Heart right ventricle (tissue), 16 donors: ENCODE results near the gene CTNND2. TPM values are rescaled to one million over a fixed set of nuclear protein-coding genes. Genes with fewer than 3 reads are reported as not detected.

Source experiments
- ATAC-seq, 8 donors: fragments of 200-7000 bp; cut with Tn5 transposase; one replicate each; pipeline ENCODE4 v1.9.1; 2020; ENCODE audit warnings: mild to moderate bottlenecking in 8 of 8, moderate library complexity in 8 of 8, moderate number of reproducible peaks in 1 of 8
- DNase-seq, 2 donors: peaks; one replicate each; pipeline ENCODE4 v3.0.0-alpha.2; 2020
- H3K27ac ChIP-seq, 10 donors: fragments of 200-600 bp; sonication (generic) in 2 of 10; one replicate each; pipeline versions ENCODE4 v1.5.0 to v1.8.0; 2020 to 2022; ENCODE audit warnings: mild to moderate bottlenecking in 3 of 10
- H3K27me3 ChIP-seq, 7 donors: fragments of 200-600 bp; one replicate each; pipeline ENCODE4 v1.8.0; 2021 to 2022; ENCODE audit warnings: mild to moderate bottlenecking in 2 of 7
- H3K36me3 ChIP-seq, 9 donors: fragments of 200-600 bp; sonication (generic) in 1 of 9; one replicate each; pipeline versions ENCODE4 v1.5.0 to v1.8.0; 2020 to 2022; ENCODE audit warnings: mild to moderate bottlenecking in 2 of 9
- H3K4me1 ChIP-seq, 9 donors: fragments of 200-600 bp; sonication (generic) in 1 of 9; one replicate each; pipeline versions ENCODE4 v1.5.0 to v1.8.0; 2020 to 2022; ENCODE audit warnings: mild to moderate bottlenecking in 4 of 9
- H3K4me3 ChIP-seq, 10 donors: fragments of 200-600 bp; sonication (generic) in 2 of 10; one replicate each; pipeline versions ENCODE4 v1.5.0 to v1.8.0; 2020 to 2022; ENCODE audit warnings: mild to moderate bottlenecking in 7 of 10, moderate library complexity in 2 of 10
- H3K9me3 ChIP-seq, 11 donors: fragments of 200-600 bp in 10 of 11; sonication (generic) in 2 of 11; one replicate each; pipeline versions ENCODE4 v1.5.0 to v1.8.0; 2013 to 2022; ENCODE audit warnings: mild to moderate bottlenecking in 2 of 11, control low read depth in 1 of 11, moderate library complexity in 1 of 11
- WGBS, 2 donors: extraction: QIAGEN DNeasy Blood & Tissue Kit; methylation state at CpG; one replicate each; pipeline ENCODE4 v1.1.7; 2013; ENCODE audit warnings: inconsistent platforms in 1 of 2; 5-methylcytosine and 5-hydroxymethylcytosine counted together
- intact Hi-C, 10 donors: fragments of 100-400 bp; cut with DNase I; formaldehyde crosslinking; loops; one replicate each; pipeline versions ENCODE4 v1.11.1 to v1.14.2; 2022
- polyA plus RNA-seq, 2 donors: library from polyadenylated mRNA; stranded (reverse); fragments of 200-250 nt; gene quantifications; one replicate each; pipeline ENCODE4 v1.2.3, GENCODE V29; 2013
- total RNA-seq, 10 donors: library from RNA; stranded (reverse); fragmentation: NEBNext Ultra II Directional in 3 of 10; extraction: Animal tissue kit (Norgen Biotek cat#: 25700) in 3 of 10; gene quantifications; one replicate each; pipeline versions ENCODE4 v1.2.1 to v1.2.4, GENCODE V29; 2021 to 2023
- TF ChIP-seq, protein P1 (sequence below), 9 donors: fragments of 200-600 bp; sonication (generic) in 2 of 9; IDR thresholded peaks; one replicate each; pipeline versions ENCODE4 v1.5.0 to v1.8.0; 2021 to 2022; ENCODE audit warnings: antibody characterized with exemption in 9 of 9, mild to moderate bottlenecking in 5 of 9, moderate library complexity in 1 of 9
- donor health status: Arrhythmogenic right ventricular cardiomyopathy.
- donor health status: ischemic (EF 13 %, LVEDD 7.1; RV severe dilation, severe dysfunction).
- donor health status: healthy with polysubstance abuse.
- donor health status: DM: no; HTN: yes; CAD: no.
- donor health status: DM: no; HTN: no; CAD: no.
- donor health status: ischemic (EF 25% LVEDD 6.9; RV normal size, moderate dysfunction).
- donor health status: ischemic (EF 25% LVEDD 5.7; RV mildly dilated, moderate dysfunction).
- donor health status: healthy.
- donor health status: DM: yes; HTN: yes; CAD: no.
- donor health status: Ischemic cardiomyopathy.
- donor health status: ischemic (EF 35%, LVEDD 5.7; RV mildly dilated, moderate dysfunction).
- donor health status: nonischemic (EF 11% LVEDD 7.7; RV severe dilation, severe dysfunction).
- donor health status: DM: yes; HTN: yes; CAD: no.
- donor health status: PGD.
- donor health status: ischemic (EF 29% LVEDD 5.4; RV normal size, mild dysfunction).
- donor health status: nonischemic (EF 23%, LVEDD 6.1; RV moderate dilation, normal function).

The CTNND2 gene
- total and polyA plus RNA-seq, 12 donors, result 1.1 to 29.6 (median 9.9) TPM

DNA sequence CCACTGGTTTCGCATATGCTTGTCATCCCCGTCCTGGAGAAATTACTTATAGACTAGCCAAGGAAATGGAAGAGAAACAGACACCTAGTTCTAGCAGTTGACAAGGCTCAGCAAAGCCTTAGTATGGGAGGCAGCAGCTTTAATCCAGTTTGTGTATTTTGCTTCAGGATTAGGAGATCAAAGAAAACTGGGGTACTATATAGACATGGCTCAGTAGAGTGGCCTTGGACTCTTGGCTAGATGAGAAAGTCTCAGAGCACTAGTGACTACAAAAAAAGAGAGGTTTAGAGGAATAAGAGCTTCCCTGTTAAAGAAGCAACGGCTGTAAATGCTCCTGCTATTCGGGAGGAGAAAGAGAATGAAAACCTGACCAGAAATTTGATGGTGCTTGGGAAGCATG, 349.1 kb downstream of the CTNND2 start:
- Histone ChIP-seq H3K27ac (no peak overlapping the region), H3K4me3 (no peak overlapping the region), H3K9me3 (no peaks in the 10 kb centered on the region), H3K4me1 (no peaks in the 10 kb centered on the region), H3K36me3 (no peaks in the 10 kb centered on the region), H3K27me3 (no peaks in the 10 kb centered on the region)
- WGBS, 2 donors, result 86 to 89% methylated on average over 4 of the region's 4 CpGs
- no peak for ATAC-seq
- TF ChIP-seq, protein P1, sequence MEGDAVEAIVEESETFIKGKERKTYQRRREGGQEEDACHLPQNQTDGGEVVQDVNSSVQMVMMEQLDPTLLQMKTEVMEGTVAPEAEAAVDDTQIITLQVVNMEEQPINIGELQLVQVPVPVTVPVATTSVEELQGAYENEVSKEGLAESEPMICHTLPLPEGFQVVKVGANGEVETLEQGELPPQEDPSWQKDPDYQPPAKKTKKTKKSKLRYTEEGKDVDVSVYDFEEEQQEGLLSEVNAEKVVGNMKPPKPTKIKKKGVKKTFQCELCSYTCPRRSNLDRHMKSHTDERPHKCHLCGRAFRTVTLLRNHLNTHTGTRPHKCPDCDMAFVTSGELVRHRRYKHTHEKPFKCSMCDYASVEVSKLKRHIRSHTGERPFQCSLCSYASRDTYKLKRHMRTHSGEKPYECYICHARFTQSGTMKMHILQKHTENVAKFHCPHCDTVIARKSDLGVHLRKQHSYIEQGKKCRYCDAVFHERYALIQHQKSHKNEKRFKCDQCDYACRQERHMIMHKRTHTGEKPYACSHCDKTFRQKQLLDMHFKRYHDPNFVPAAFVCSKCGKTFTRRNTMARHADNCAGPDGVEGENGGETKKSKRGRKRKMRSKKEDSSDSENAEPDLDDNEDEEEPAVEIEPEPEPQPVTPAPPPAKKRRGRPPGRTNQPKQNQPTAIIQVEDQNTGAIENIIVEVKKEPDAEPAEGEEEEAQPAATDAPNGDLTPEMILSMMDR (IDR thresholded peaks at IDR 0.05), result no peak
- DNase-seq, result no peak
- intact Hi-C loops, result no loop called here

DNA sequence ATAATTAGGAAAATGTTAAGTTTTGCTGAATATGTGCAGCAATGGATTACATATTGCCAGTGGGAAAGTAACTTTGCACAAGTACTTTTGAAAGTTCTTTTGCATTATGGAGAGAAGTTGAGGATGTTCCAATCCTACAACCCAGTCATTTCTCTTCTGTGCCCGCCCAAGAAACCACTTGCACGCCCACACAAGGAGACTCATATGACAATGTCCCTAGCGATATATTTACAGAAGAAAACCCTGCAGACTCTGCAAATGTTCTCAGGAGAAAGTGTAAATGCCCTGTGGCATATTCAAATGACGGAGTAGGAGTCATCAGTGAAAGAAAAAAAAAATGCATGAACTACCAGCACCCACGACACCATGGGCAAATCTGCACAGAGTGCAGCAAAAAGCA, 356.5 kb downstream of the CTNND2 start:
- TF ChIP-seq, protein P1 (IDR thresholded peaks at IDR 0.05), result no peak
- DNase-seq, result no peak
- Histone ChIP-seq H3K27ac (no peak overlapping the region), H3K4me3 (no peak overlapping the region), H3K9me3 (no peaks in the 10 kb centered on the region), H3K36me3 (no peaks in the 10 kb centered on the region), H3K27me3 (no peaks in the 10 kb centered on the region), H3K4me1 (peaks cover 0 to 4% (median 0%) of the 10 kb centered on the region in 9 donors)
- intact Hi-C loops, result no loop called here
- WGBS, 2 donors, result 75 to 84% methylated on average over 5 of the region's 5 CpGs
- ATAC-seq, result no peak

DNA sequence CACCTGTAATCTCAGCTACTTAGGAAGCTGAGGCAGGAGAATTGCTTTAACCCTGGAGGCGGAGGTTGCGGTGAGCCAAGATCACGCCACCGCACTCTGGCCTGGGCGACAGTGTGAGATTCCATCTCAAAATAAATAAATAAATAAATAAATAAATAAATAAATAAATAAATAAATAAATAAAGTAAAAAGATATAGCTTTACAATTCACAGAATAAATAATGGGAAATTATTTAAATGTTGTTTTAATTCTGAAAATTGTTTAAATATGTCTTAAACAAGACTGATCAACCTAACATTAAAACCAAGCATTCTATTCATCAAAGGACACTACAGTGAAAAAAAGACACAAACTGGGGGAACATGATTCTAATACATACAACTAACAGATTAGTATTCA, 357.1 kb downstream of the CTNND2 start:
- DNase-seq, result no peak
- H3K9me3 ChIP-seq, result no peaks in the 10 kb centered on the region
- WGBS, 2 donors, result 98% methylated on average over 5 of the region's 5 CpGs
- H3K4me3 ChIP-seq, result no peak overlapping the region
- TF ChIP-seq, protein P1 (IDR thresholded peaks at IDR 0.05), result no peak
- ATAC-seq, result no peak
- no peaks in the 10 kb centered on the region for H3K27me3 ChIP-seq
- no peak overlapping the region for H3K27ac ChIP-seq
- peaks cover 0 to 4% (median 0%) of the 10 kb centered on the region in 9 donors for H3K4me1 ChIP-seq
- H3K36me3 ChIP-seq, result no peaks in the 10 kb centered on the region
- intact Hi-C loops, result no loop called here

- intact Hi-C loops, result no loop called here
- no peak for DNase-seq
- Histone ChIP-seq H3K4me3 (no peak overlapping the region), H3K36me3 (no peaks in the 10 kb centered on the region), H3K4me1 (no peaks in the 10 kb centered on the region), H3K9me3 (no peaks in the 10 kb centered on the region), H3K27ac (no peak overlapping the region), H3K27me3 (no peaks in the 10 kb centered on the region)
- WGBS, 2 donors, result 89 to 92% methylated on average over 5 of the region's 5 CpGs
- ATAC-seq, result no peak
- TF ChIP-seq, protein P1 (IDR thresholded peaks at IDR 0.05), result no peak
These were observed 364.1 kb downstream of the CTNND2 start for GRCh38 chr5:11540112-11540511.
